SK-N-SH (cell line): Measurements from ENCODE around the gene DOCK4. TPM values are rescaled to one million over a fixed set of nuclear protein-coding genes. Genes with fewer than 3 reads are reported as not detected.

Source experiments
- CTCF ChIA-PET: fragments of 300-600, 350-600 bp; formaldehyde crosslinking; extraction: SDS; loops from one replicate; lab custom pipeline; 2021; lab: Yijun Ruan, JAX
- POLR2A ChIA-PET: fragments of 350-600 bp; sonication (Branson Sonifier 250); formaldehyde crosslinking; extraction: SDS; loops from one replicate; lab custom pipeline; 2020; ENCODE audit warnings: antibody characterized with exemption, inconsistent platforms; lab: Yijun Ruan, JAX
- DNase-seq: peaks from one replicate; pipeline ENCODE4 v3.0.0; 2012
- H2AFZ ChIP-seq: fragments of 200-600 bp; sonication (generic); 2 replicates; pipeline ENCODE4 v1.8.1; 2016; ENCODE audit warnings: antibody characterized with exemption, mild to moderate bottlenecking, low read depth
- H3F3A ChIP-seq: fragments of 200-600 bp; sonication (generic); replicated peaks from 2 replicates; pipeline ENCODE3; 2016; ENCODE audit warnings: antibody characterized with exemption, mild to moderate bottlenecking; ENCODE audit not compliant: insufficient read depth
- H3K27ac ChIP-seq, 2 experiments: fragments of 200-500 bp in 1 of 2; fragments of 200-600 bp in 1 of 2; sonication (Bioruptor generic) in 1 of 2; sonication (generic), shearing (Covaris generic) in 1 of 2; 2 replicates each; pipeline versions ENCODE4 v1.5.1 to v1.6.1; 2014 to 2016; ENCODE audit warnings: low read depth in 2 of 2, inconsistent platforms in 1 of 2, low read length in 1 of 2, mild to moderate bottlenecking in 1 of 2, mixed read lengths in 1 of 2
- H3K27me3 ChIP-seq: fragments of 200-600 bp; sonication (generic), shearing (Covaris generic); 2 replicates; pipeline ENCODE4 v1.6.1; 2016; ENCODE audit warnings: mixed run types; ENCODE audit not compliant: insufficient read depth
- H3K36me3 ChIP-seq, 2 experiments: fragments of 200-500 bp in 1 of 2; fragments of 200-600 bp in 1 of 2; sonication (Bioruptor generic) in 1 of 2; sonication (generic) in 1 of 2; replicated peaks in 1 of 2; 2 replicates each; pipeline versions ENCODE3 to v1.5.1; 2014 to 2016; ENCODE audit warnings: low read length in 1 of 2, mild to moderate bottlenecking in 1 of 2; ENCODE audit not compliant: insufficient read depth in 2 of 2, control insufficient read depth in 1 of 2
- H3K4me1 ChIP-seq, 2 experiments: fragments of 200-500 bp in 1 of 2; fragments of 200-600 bp in 1 of 2; sonication (Bioruptor generic) in 1 of 2; sonication (generic), shearing (Covaris generic) in 1 of 2; 2 replicates each; pipeline versions ENCODE4 v1.5.1 to v1.6.1; 2014 to 2016; ENCODE audit warnings: low read depth in 1 of 2, low read length in 1 of 2, mixed run types in 1 of 2; ENCODE audit not compliant: insufficient read depth in 2 of 2, control insufficient read depth in 1 of 2
- H3K4me2 ChIP-seq: fragments of 200-600 bp; sonication (generic), shearing (Covaris generic); 2 replicates; pipeline ENCODE4 v1.6.1; 2017; ENCODE audit warnings: mixed run types
- H3K4me3 ChIP-seq, 2 experiments: fragments of 200-500 bp in 1 of 2; fragments of 200-600 bp in 1 of 2; sonication (Bioruptor generic) in 1 of 2; sonication (generic), shearing (Covaris generic) in 1 of 2; 2 replicates each; pipeline versions ENCODE4 v1.5.1 to v1.8.1; 2014 to 2016; ENCODE audit warnings: low read depth in 2 of 2, inconsistent platforms in 1 of 2, low read length in 1 of 2, mild to moderate bottlenecking in 1 of 2, mixed read lengths in 1 of 2, moderate library complexity in 1 of 2
- H3K79me2 ChIP-seq: fragments of 200-600 bp; sonication (generic); 2 replicates; pipeline ENCODE4 v1.8.1; 2017; ENCODE audit warnings: mild to moderate bottlenecking; ENCODE audit not compliant: insufficient read depth
- H3K9ac ChIP-seq: fragments of 200-600 bp; sonication (generic); 2 replicates; pipeline ENCODE4 v1.6.1; 2017; ENCODE audit warnings: mixed run types
- H3K9me2 ChIP-seq: fragments of 200-600 bp; sonication (generic); 2 replicates; pipeline ENCODE4 v1.6.1; 2017; ENCODE audit warnings: mixed run types
- H3K9me3 ChIP-seq: fragments of 200-600 bp; sonication (generic); 2 replicates; pipeline ENCODE4 v1.6.1; 2017; ENCODE audit warnings: mixed run types, mild to moderate bottlenecking, moderate library complexity
- H4K20me1 ChIP-seq: fragments of 200-600 bp; sonication (generic); 2 replicates; pipeline ENCODE4 v1.6.1; 2017; ENCODE audit warnings: mild to moderate bottlenecking, mixed run types; ENCODE audit not compliant: insufficient read depth
- CHD2 ChIP-seq: fragments of 150-350 bp; IDR thresholded peaks from 2 replicates; pipeline ENCODE4 v1.6.1; 2018; ENCODE audit warnings: low read length; ENCODE audit not compliant: partially characterized antibody
- FOSL2 ChIP-seq: IDR thresholded peaks from 2 replicates; pipeline ENCODE4 v1.4.0; 2012; ENCODE audit warnings: low read depth, mild to moderate bottlenecking, moderate library complexity, borderline replicate concordance
- JUND ChIP-seq: IDR thresholded peaks from 2 replicates; pipeline ENCODE4 v1.4.0; 2012
- MXI1 ChIP-seq: IDR thresholded peaks from 2 replicates; pipeline ENCODE4 v1.6.1; 2012; ENCODE audit warnings: mild to moderate bottlenecking, low read depth, low read length, improper control_type of control experiment
- RAD21 ChIP-seq: IDR thresholded peaks from 2 replicates; pipeline ENCODE4 v1.6.1; 2012; ENCODE audit warnings: mild to moderate bottlenecking, low read length
- RCOR1 ChIP-seq: fragments of 150-350 bp; IDR thresholded peaks from 2 replicates; pipeline ENCODE4 v1.6.1; 2017; ENCODE audit warnings: antibody characterized with exemption, low read length
- REST ChIP-seq: IDR thresholded peaks from 2 replicates; pipeline ENCODE4 v1.6.1; 2012; ENCODE audit warnings: mild to moderate bottlenecking, low read depth, low read length, moderate library complexity
- RXRA ChIP-seq: IDR thresholded peaks from 2 replicates; pipeline ENCODE4 v1.4.0; 2012; ENCODE audit warnings: low read depth, mild to moderate bottlenecking, borderline replicate concordance
- SIN3A ChIP-seq: IDR thresholded peaks from 2 replicates; pipeline ENCODE4 v1.6.1; 2012; ENCODE audit warnings: low read depth, mild to moderate bottlenecking, low read length, moderate library complexity, borderline replicate concordance
- SMC3 ChIP-seq: IDR thresholded peaks from 2 replicates; pipeline ENCODE4 v1.6.1; 2012; ENCODE audit warnings: low read depth, low read length, improper control_type of control experiment
- TAF1 ChIP-seq: IDR thresholded peaks from 2 replicates; pipeline ENCODE4 v1.6.1; 2012; ENCODE audit warnings: low read depth, mild to moderate bottlenecking, low read length, moderate library complexity, borderline replicate concordance
- TCF12 ChIP-seq: IDR thresholded peaks from 2 replicates; pipeline ENCODE4 v1.4.0; 2012
- USF2 ChIP-seq: fragments of 150-350 bp; IDR thresholded peaks from 2 replicates; pipeline ENCODE4 v1.6.1; 2017; ENCODE audit warnings: antibody characterized with exemption, low read length, low read depth, borderline replicate concordance
- WGBS: methylation state at CpG from one replicate; pipeline ENCODE4 v1.1.6; 2017; ENCODE audit warnings: low lambda C conversion rate; 5-methylcytosine and 5-hydroxymethylcytosine counted together
- polyA plus RNA-seq, 3 experiments: library from polyadenylated mRNA; depleted of rRNA; stranded (reverse); fragments of >200 nt; gene quantifications; 2 replicates each; pipeline ENCODE4 v1.2.3, GENCODE V29; 2012
- TF ChIP-seq, protein P1 (sequence below): IDR thresholded peaks from 2 replicates; pipeline ENCODE4 v1.4.0; 2012; ENCODE audit warnings: low read depth, borderline replicate concordance

DOCK4 gene
- polyA plus RNA-seq, 1 of the 3 experiments (the other 2 are of a cell fraction), result 8.5 TPM

DNA sequence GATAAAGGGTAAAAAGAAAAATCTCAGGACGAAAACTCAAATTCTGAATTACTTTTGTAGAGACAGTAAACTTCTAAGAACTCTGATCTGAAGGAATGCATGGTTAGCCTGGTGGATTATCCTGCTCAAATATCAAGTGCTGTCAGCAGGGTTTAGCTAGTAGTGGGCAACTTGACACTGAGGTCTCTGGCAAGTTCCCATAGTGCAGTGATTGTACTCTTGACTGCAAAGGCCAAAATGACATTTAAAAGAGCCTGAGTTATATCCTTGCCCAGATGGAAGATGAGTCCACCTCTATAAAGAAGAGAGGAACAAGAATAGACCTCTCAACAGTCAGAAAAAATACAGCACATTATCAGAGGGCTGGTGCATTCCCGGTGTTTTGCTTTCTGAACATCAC lies 339.4 kb downstream of the DOCK4 start:
- ChIA-PET CTCF (interaction anchor here (1.3 to 11.2 kb wide), 3 partner anchors 12 to 125 kb away, joined by 5 to 120 read pairs (median 6); no protein-coding TSS in a partner anchor), POLR2A (no interaction called here)
- 93% methylated on average over 2 of the region's 2 CpGs for WGBS
- Histone ChIP-seq H3K27me3 (no peaks in the 10 kb centered on the region), H3K9me3 (no peaks in the 10 kb centered on the region), H2AFZ (no peak overlapping the region), H3K4me3 (no peak overlapping the region), H3K27ac (no peak overlapping the region), H3K36me3 (peaks cover 0 to 31% of the 10 kb centered on the region in 2 experiments), H4K20me1 (no peaks in the 10 kb centered on the region), H3K79me2 (no peaks in the 10 kb centered on the region), H3K4me2 (no peak overlapping the region), H3F3A (no peaks in the 10 kb centered on the region), H3K9ac (no peak overlapping the region), H3K4me1 (peaks cover 0 to 5% of the 10 kb centered on the region in 2 experiments; a peak in 1 of 4 replicates), H3K9me2 (no peaks in the 10 kb centered on the region)
- DNase-seq, result no peak
- TF ChIP-seq REST (no peak), SMC3 (no peak), RXRA (no peak), FOSL2 (no peak), JUND (no peak)
- TF ChIP-seq, protein P1, sequence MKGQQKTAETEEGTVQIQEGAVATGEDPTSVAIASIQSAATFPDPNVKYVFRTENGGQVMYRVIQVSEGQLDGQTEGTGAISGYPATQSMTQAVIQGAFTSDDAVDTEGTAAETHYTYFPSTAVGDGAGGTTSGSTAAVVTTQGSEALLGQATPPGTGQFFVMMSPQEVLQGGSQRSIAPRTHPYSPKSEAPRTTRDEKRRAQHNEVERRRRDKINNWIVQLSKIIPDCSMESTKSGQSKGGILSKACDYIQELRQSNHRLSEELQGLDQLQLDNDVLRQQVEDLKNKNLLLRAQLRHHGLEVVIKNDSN, result no peak

- Histone ChIP-seq H3K4me1 (peaks cover 0 to 5% of the 10 kb centered on the region in 2 experiments; a peak in 1 of 4 replicates), H2AFZ (no peak overlapping the region), H3F3A (no peaks in the 10 kb centered on the region), H4K20me1 (no peaks in the 10 kb centered on the region), H3K9ac (no peak overlapping the region), H3K36me3 (peaks cover 0 to 26% of the 10 kb centered on the region in 2 experiments), H3K27ac (no peak overlapping the region), H3K4me3 (no peak overlapping the region), H3K9me2 (no peaks in the 10 kb centered on the region), H3K27me3 (no peaks in the 10 kb centered on the region), H3K4me2 (no peak overlapping the region), H3K9me3 (no peaks in the 10 kb centered on the region), H3K79me2 (no peaks in the 10 kb centered on the region)
- 100% methylated on average over 1 of the region's 1 CpG for WGBS
- DNase-seq, result no peak
- POLR2A ChIA-PET, result no interaction called here
- TF ChIP-seq RCOR1, result no peak
- no peak for TF ChIP-seq CHD2
- TF ChIP-seq TAF1, result no peak
- no peak for TF ChIP-seq TCF12
- no peak for TF ChIP-seq USF2
- no peak for TF ChIP-seq RAD21
- TF ChIP-seq SIN3A, result no peak
- no peak for TF ChIP-seq MXI1
- CTCF ChIA-PET, result interaction anchor here (1.0 to 11.2 kb wide), 6 partner anchors 10 to 135 kb away, joined by 3 to 120 read pairs (median 3); no protein-coding TSS in a partner anchor
Observed at GRCh38 chr7:111865430-111865829, 340.8 kb downstream of the DOCK4 start.
